PC-9 (cell line): ENCODE results near the gene RAB7B.

Experiments
- CTCF ChIP-seq: fragments of 200-600 bp; sonication (generic); conservative IDR thresholded peaks from 2 replicates; pipeline ENCODE4 v1.6.1; 2017; ENCODE audit warnings: mixed run types, antibody characterized with exemption, mild to moderate bottlenecking, moderate library complexity
- EZH2 ChIP-seq: fragments of 200-600 bp; sonication (generic); IDR thresholded peaks from 2 replicates; pipeline ENCODE4 v1.8.0; 2017; ENCODE audit warnings: antibody characterized with exemption, low read depth

- TF ChIP-seq CTCF (no peak), EZH2 (no peak)
Observed at GRCh38 chr1:205943245-205943644, 60.0 kb downstream of the RAB7B start, which contains the start of gene SLC26A9.
